Smooth muscle cell (in vitro differentiated cells): Measurements from ENCODE around the gene DRD1. TPM values are rescaled to one million over a fixed set of nuclear protein-coding genes. Genes with fewer than 3 reads are reported as not detected.
"Not testable (repeated sequence)": the region's sequence is repeated elsewhere in the genome, so short reads cannot be mapped to it uniquely, and the experiment has no call there.

ENCODE experiments used
- DNase-seq: peaks from one replicate; lab custom pipeline; 2025; ENCODE audit not compliant: unreplicated experiment; lab: John Stamatoyannopoulos, UW
- H2AFZ ChIP-seq: fragments of 200-600 bp; sonication (generic); 2 replicates; pipeline ENCODE4 v1.6.0; 2016; ENCODE audit warnings: antibody characterized with exemption, low read depth, mild to moderate bottlenecking
- H3F3A ChIP-seq: fragments of 200-600 bp; sonication (generic); 2 replicates; pipeline ENCODE4 v1.6.0; 2017; ENCODE audit warnings: antibody characterized with exemption, low read depth
- H3K27ac ChIP-seq: fragments of 200-600 bp; sonication (generic); 2 replicates; pipeline ENCODE4 v1.5.1; 2016; ENCODE audit warnings: low read depth, mild to moderate bottlenecking
- H3K27me3 ChIP-seq: fragments of 200-600 bp; sonication (generic); 2 replicates; pipeline ENCODE4 v1.6.1; 2016; ENCODE audit warnings: low read depth, mild to moderate bottlenecking
- H3K36me3 ChIP-seq: fragments of 200-600 bp; sonication (generic); 2 replicates; pipeline ENCODE4 v1.5.1; 2016; ENCODE audit warnings: low read depth
- H3K4me1 ChIP-seq: fragments of 200-600 bp; sonication (generic); 2 replicates; pipeline ENCODE4 v1.5.1; 2016; ENCODE audit warnings: low read depth
- H3K4me2 ChIP-seq: fragments of 200-600 bp; sonication (generic); 2 replicates; pipeline ENCODE4 v1.6.0; 2016; ENCODE audit warnings: mild to moderate bottlenecking
- H3K4me3 ChIP-seq: fragments of 200-600 bp; sonication (generic); 2 replicates; pipeline ENCODE4 v1.5.1; 2016; ENCODE audit warnings: mild to moderate bottlenecking
- H3K79me2 ChIP-seq: fragments of 200-600 bp; sonication (generic); 2 replicates; pipeline ENCODE4 v1.6.0; 2016; ENCODE audit warnings: low read depth, mild to moderate bottlenecking
- H3K9ac ChIP-seq: fragments of 200-600 bp; sonication (generic); 2 replicates; pipeline ENCODE4 v1.6.0; 2016; ENCODE audit warnings: low read depth
- H3K9me3 ChIP-seq: fragments of 200-600 bp; sonication (generic); replicated peaks from 2 replicates; pipeline ENCODE4 v1.5.1; 2016; ENCODE audit warnings: low read depth
- H4K20me1 ChIP-seq: fragments of 200-600 bp; sonication (generic); 2 replicates; pipeline ENCODE4 v1.6.0; 2016; ENCODE audit warnings: low read depth
- CTCF ChIP-seq: fragments of 200-600 bp; sonication (generic); IDR thresholded peaks from 2 replicates; pipeline ENCODE4 v1.5.1; 2017; ENCODE audit warnings: borderline replicate concordance, mild to moderate bottlenecking, antibody characterized with exemption; ENCODE audit not compliant: insufficient read depth, poor library complexity, severe bottlenecking
- WGBS: methylation state at CpG from one replicate; pipeline ENCODE4 v1.1.7; 2016; ENCODE audit warnings: low lambda C conversion rate; 5-methylcytosine and 5-hydroxymethylcytosine counted together
- polyA plus RNA-seq: library from polyadenylated mRNA; unstranded; fragments of >200 nt; fragmentation: Nextera tagmentation; extraction: Ambion mirVana; gene quantifications from 2 replicates; pipeline ENCODE4 v1.2.1, GENCODE V29; 2016
- total RNA-seq: library from RNA; depleted of rRNA; stranded (reverse); fragments of >200 nt; gene quantifications from 2 replicates; pipeline ENCODE4 v1.2.3, GENCODE V29; 2014

The DRD1 gene
- total and polyA plus RNA-seq, 2 experiments from 2014 or later: 0.32 to 1.3 TPM

- Histone ChIP-seq H3K9me3 (no peaks in the 10 kb centered on the region), H3K4me2 (no peak overlapping the region), H3K9ac (no peak overlapping the region), H3K79me2 (no peaks in the 10 kb centered on the region), H3F3A (no peaks in the 10 kb centered on the region), H3K27ac (no peak overlapping the region), H2AFZ (no peak overlapping the region), H4K20me1 (no peaks in the 10 kb centered on the region), H3K4me3 (no peak overlapping the region), H3K27me3 (no peaks in the 10 kb centered on the region), H3K36me3 (no peaks in the 10 kb centered on the region), H3K4me1 (no peaks in the 10 kb centered on the region)
- no peak for TF ChIP-seq CTCF
- DNase-seq: no peak
- 39% methylated on average over 2 of the region's 2 CpGs for WGBS
Observed at GRCh38 chr5:175417384-175417783, 26.6 kb downstream of the DRD1 start.

- H3K4me2 ChIP-seq: no peak overlapping the region
- no peaks in the 10 kb centered on the region for H3F3A ChIP-seq
- H4K20me1 ChIP-seq: no peaks in the 10 kb centered on the region
- H3K4me3 ChIP-seq: no peak overlapping the region
- H3K36me3 ChIP-seq: no peaks in the 10 kb centered on the region
- no peaks in the 10 kb centered on the region for H3K4me1 ChIP-seq
- no peaks in the 10 kb centered on the region for H3K9me3 ChIP-seq
- no peaks in the 10 kb centered on the region for H3K27me3 ChIP-seq
- no peak overlapping the region for H3K27ac ChIP-seq
- no peak overlapping the region for H3K9ac ChIP-seq
- no peak for TF ChIP-seq CTCF
- 92% methylated on average over 2 of the region's 2 CpGs for WGBS
- H2AFZ ChIP-seq: no peak overlapping the region
- DNase-seq: no peak
- H3K79me2 ChIP-seq: no peaks in the 10 kb centered on the region
Observed at GRCh38 chr5:175415303-175415702, 28.7 kb downstream of the DRD1 start.

GRCh38 chr5:175410926-175411325 is 33.1 kb downstream of the DRD1 start:
- 74% methylated on average over 2 of the region's 2 CpGs for WGBS
- no peak overlapping the region for H3K4me3 ChIP-seq
- no peak overlapping the region for H3K9ac ChIP-seq
- H3K27ac ChIP-seq: no peak overlapping the region
- H3K27me3 ChIP-seq: no peaks in the 10 kb centered on the region
- no peak for TF ChIP-seq CTCF
- H3K79me2 ChIP-seq: no peaks in the 10 kb centered on the region
- H3K4me1 ChIP-seq: no peaks in the 10 kb centered on the region
- H3K9me3 ChIP-seq: no peaks in the 10 kb centered on the region
- DNase-seq: no peak
- H3K36me3 ChIP-seq: no peaks in the 10 kb centered on the region
- H2AFZ ChIP-seq: no peak overlapping the region
- no peak overlapping the region for H3K4me2 ChIP-seq
- no peaks in the 10 kb centered on the region for H3F3A ChIP-seq
- H4K20me1 ChIP-seq: no peaks in the 10 kb centered on the region

- TF ChIP-seq CTCF: no peak
- Histone ChIP-seq H2AFZ (no peak overlapping the region), H3K4me1 (no peaks in the 10 kb centered on the region), H3K4me3 (no peak overlapping the region), H3K9ac (no peak overlapping the region), H3K9me3 (no peaks in the 10 kb centered on the region), H3K36me3 (no peaks in the 10 kb centered on the region), H3K79me2 (no peaks in the 10 kb centered on the region), H3K4me2 (no peak overlapping the region), H3K27me3 (no peaks in the 10 kb centered on the region), H4K20me1 (no peaks in the 10 kb centered on the region), H3K27ac (no peak overlapping the region), H3F3A (no peaks in the 10 kb centered on the region)
- 97% methylated on average over 3 of the region's 3 CpGs for WGBS
- DNase-seq: no peak
Observed at GRCh38 chr5:175406300-175406699, 37.7 kb downstream of the DRD1 start.

GRCh38 chr5:175397590-175398297 is 46.2 kb downstream of the DRD1 start:
- WGBS: 39% methylated on average over 21 of the region's 28 CpGs
- Histone ChIP-seq H3K4me3 (peak overlapping the region; percentile 35), H3K4me2 (peak overlapping the region; percentile 77)
- H3K9me3 ChIP-seq, H3K27me3 ChIP-seq, H3F3A ChIP-seq, H3K79me2 ChIP-seq, H3K27ac ChIP-seq, DNase-seq, H3K9ac ChIP-seq, H2AFZ ChIP-seq, H3K36me3 ChIP-seq, H3K4me1 ChIP-seq, H4K20me1 ChIP-seq: not testable (repeated sequence)
